Measurements from ENCODE around the gene APP.

APP gene

DNA sequence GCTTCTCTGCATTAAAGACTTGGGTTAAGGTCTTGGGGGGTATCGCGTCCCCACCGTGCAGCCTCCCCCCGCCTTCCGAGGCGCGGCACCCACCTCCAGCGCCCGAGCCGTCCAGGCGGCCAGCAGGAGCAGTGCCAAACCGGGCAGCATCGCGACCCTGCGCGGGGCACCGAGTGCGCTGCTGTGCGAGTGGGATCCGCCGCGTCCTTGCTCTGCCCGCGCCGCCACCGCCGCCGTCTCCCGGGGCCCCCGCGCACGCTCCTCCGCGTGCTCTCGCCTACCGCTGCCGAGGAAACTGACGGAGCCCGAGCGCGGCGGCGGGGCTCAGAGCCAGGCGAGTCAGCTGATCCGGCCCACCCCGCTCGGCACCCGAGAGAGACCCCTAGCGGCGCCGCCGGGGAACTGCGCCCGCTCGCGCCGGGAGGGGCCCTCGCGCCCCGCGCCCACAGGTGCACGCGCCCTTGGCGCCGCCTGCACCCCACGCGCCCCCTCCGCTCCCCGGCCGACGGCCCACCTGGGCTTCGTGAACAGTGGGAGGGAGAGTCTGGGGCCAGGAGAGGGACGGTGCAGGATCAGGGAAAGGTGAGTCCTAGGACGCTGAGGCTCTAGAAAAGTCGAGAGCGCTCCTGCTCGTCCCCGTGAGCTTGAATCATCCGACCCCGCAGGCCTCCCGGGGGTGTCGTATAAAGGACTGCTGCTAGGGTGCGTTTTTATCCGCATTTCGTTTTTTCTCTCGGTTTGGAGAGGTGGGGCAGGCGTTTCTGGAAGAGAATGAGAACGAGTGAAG is at the start of gene APP:
TSS of gene APP (minus strand) at position 300 of the 787 bp plus-strand sequence. CDS start at position 150, 150 bp downstream.
- FAIRE-seq: no peak

DNA sequence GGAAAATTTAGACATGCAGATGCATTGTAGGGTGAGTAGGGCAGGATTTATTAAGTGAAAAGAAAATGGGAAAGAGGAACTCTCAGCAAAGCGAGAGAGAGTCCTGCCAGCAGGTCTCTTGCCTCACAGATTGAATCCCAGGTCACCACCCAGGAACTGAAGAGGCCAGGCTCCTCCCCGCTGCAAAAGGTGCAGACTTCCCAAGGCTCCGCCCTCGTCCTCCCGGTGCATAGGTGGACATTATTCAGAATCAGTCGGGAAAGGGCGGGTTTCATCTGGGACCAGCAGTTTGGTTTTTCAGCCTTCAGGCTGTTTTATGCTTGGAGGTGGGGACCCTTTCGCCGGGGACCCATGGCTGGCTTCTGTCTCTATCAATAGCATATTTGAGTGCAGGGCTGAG is 41.6 kb upstream of the APP start:
- FAIRE-seq: no peak

DNA sequence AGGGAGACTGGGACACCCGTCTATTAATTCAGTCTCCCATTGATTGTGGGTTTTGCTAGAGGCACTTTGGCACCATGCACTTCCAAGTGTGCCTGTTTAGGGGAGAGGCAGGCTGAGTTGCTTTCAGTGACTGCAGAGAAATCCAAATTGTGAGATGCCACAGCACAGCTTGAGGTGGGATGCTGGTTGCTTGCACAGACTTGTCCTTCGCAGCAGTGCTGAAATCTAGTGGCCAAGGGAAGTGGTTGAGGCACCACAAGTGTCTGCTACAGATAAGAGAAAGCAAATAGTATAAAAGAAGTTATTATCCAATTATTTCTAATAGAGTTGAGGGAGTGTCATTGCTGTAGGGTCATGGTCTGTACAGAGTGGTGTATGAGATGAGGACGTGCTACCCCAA is 40.0 kb upstream of the APP start:
- no peak for FAIRE-seq

DNA sequence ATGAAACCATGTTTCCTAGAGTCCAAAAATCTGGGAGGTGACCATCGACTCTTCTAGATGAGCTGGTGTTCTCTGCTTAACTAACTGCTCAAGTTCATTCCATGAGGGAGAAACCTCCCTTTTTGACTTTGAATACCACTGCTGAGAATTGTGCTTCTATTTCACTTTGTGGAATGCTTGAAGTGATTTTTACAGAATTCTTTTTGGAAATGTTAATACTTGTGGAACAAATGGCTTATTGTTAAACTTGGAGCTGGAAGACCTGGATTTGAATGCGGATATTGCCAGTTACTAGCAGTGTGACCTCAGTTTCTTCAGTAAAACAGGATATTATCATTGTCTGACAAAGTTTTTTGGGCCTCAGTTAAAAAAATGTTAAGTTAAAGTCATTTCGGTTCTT is 36.5 kb upstream of the APP start:
- FAIRE-seq: no peak

DNA sequence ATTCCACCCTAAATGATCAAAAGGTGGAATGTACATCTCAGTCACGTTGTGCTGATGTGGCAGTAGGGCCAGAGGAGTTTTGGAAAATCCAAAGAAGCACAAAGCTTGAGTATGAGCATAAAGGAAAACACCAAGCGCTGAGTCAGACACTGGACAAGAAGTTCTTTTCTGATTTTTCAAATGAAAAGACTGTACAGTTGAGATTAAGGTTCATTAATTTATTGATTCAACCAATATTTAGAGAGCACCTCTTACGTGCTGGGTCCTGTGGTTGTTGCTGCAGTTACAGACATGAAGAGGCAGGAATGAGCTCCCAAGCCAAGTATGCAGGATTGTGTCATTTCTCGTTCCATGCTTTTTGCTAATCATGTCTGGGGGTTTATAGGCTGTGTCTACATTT is 28.9 kb upstream of the APP start:
- no peak for FAIRE-seq

DNA sequence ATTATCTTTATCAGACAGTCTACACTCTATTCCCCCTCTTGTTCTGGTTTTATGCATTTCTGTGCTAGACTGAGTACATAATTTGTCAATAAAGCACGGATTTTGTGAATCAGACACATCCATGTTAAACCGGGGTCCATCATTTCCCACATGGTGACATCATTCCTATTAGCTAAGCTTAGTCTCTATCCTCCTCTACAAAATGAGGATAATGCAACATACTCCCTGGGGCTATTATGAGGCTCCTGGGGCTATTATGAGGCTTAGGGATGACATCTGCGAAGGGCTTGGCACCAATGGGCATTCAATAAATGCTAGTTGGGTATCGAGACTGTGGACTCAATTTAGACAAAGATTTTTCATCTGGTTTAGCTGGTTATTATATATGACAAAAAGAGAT is 25.1 kb upstream of the APP start:
- FAIRE-seq: no peak

DNA sequence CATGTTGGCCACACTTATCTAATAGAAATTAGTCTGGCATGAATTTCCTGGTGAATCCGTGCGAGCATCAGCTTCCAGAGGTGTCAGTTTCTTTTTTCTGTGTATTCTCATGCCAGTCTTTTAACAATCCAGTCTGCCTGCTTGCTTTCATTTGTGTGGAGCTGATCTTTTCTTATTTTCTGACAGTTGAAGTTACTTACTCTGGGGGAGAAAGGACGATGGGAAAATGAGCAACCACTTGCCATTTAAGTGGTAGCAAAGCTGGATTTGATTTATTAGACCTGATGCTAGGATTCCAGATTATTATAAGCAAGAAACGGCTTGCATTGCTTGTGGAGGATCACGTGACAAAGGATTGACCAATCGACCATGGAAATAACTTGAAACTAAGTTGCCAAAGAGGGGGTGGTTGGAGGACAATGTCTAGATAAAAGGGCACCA is 24.3 kb upstream of the APP start:
- FAIRE-seq: no peak

DNA sequence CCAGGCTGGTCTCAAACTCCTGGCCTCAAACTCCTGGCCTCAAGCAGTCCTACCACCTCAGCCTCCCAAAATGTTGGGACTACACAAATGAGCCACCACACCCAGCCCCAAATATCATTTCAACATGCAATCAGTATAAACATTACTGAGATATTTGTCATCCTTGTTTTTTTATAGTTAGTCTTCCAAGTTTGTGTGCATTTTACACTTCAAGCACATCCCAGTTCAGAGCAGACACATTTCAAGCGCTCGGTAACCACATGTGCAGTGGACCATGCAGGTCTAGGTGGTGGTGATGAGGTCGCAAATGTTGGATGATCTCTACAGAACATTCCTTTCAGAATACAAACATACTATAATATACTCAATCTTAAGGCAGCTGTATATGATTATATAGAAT is 23.8 kb upstream of the APP start:
- FAIRE-seq: no peak

DNA sequence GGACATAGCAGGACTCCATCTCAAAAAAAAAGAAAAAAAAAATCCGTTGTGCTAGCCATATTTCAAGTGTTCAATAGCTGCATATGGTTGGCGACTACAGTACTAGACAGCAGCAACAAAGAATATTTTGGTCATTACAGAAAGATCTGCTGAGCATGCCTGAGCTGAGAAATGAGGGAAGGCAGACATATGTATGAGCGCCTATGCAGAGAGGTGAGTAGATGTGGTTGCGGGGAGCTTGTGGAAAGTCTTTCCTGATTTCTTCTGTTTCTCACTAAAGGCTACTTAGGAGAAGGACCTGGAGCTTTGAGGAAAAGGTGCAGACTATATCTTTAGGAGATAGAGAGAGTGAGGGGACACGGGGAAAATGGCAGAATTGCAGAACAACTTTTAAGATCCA is 21.0 kb upstream of the APP start:
- no peak for FAIRE-seq

DNA sequence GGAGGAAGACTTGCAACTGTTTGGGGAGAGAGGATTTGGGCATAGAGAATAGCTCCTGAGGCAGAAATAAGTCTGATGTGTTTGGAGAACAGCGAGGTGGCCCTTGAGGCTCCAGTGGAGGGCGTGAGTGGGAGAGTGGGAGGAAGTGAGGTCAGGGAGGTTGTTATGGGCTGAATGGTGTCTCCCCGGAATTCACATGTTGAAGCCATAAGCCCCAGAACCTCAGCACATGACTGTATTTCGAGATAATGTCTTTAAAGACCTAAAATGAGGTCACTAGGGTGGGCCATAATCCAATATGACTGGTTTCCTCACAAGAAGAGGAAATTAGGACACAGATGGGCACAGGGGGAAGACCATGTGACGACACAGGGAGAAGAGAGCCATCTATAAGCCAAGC is 17.9 kb upstream of the APP start:
- no peak for FAIRE-seq

DNA sequence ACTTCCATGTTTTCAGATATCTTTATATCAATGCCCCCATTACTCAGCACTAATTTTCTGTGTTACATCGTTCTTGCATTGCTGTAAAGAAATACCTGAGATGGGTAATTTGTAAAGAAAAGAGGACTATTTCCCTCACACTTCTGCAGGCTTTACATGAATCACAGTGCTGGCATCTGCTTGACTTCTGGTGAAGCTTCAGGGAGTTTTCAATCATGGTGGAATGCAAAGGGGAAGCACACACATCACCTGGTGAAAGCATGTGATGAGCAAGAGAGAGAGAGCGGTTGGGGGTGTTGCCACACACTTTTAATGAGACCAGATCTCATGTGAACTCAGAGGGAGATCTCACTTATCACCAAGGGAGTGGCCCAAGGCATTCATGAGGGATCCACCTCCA is 14.9 kb upstream of the APP start:
- FAIRE-seq: no peak

DNA sequence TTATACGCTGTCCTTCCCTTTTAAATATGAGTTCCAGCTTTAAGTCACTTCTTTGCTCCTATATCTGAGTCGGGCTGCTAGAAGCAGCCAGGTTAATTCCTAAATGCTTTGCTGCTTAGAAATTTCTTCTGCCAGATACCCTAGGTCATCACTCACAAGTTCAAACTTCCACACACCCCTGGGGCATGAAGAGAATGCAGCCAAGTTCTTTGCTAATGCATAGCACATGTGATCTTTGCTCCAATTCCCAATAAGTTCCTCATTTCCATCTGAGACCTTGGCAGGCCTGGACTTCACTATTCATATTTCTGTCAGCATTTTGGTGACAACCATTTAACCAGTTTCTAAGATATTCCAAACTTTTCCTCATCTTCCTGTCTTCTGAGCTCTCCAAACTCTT is 14.5 kb upstream of the APP start:
- no peak for FAIRE-seq

DNA sequence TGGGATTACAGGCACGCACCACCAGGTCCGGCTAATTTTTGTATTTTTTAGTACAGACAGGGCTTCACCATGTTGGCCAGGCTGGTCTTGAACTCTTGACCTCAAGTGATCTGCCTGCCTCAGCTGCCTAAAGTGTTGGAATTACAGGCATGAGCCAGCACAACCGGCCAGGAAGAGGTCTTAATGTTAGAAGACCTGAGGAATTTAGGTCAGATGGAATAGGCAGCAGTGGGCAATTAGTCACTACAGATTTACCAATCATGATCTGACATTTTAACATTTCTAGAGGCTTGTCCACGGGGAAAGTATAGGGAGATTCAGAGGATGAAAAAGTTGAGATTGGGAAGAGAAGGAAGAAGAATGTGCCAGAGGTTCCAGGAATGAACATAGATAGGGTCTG is 8.9 kb upstream of the APP start:
- FAIRE-seq: no peak

DNA sequence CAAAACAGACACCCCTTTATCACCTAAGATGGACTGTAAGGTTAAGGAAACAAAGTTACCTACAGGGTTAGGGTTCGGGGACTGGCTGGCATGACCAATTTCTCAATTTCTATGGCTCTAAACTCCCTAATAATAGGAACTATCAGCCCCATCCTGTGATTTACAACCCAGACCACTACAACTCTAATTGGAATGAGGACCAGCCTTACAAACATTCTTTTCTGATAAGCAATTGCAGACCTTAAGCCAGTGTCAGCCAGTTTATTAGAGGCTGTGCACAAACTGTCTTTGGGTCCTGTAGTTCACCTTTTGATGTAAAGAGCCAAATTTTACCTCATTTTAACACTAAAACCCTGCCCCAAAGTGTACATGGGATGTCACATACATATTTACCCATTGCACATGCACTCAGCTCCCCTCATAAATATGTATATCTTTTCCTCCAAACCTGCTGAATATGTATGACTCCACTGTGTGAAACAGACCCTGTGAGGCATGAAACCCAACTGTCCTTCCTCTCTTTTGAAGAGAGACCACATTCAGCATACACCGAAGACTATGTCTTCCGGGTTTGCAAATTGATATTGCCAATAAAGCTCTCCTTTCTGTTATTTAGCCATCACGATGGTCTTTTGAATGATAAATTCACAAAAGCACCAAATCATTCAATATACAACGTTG is 7.3 kb upstream of the APP start:
- no peak for FAIRE-seq

DNA sequence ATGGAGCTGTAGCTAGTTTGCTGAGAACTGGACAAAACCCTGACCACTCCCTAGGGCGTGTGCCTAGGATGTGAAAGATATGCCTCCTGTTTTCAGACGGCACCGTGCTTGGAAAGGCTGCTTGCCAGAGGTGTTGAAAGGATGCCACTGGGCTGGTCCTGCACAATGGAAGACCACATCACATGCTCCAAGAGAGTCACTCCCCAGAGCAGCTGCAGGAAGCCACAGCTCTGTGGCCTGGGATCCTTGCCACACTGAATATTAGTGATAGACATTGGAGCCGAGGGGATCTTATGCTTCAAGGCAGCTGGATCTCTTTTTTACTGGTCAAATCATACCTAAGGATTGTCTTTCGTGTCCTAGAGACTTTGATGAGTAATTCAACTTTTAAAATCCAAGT is 6.6 kb upstream of the APP start:
- no peak for FAIRE-seq

DNA sequence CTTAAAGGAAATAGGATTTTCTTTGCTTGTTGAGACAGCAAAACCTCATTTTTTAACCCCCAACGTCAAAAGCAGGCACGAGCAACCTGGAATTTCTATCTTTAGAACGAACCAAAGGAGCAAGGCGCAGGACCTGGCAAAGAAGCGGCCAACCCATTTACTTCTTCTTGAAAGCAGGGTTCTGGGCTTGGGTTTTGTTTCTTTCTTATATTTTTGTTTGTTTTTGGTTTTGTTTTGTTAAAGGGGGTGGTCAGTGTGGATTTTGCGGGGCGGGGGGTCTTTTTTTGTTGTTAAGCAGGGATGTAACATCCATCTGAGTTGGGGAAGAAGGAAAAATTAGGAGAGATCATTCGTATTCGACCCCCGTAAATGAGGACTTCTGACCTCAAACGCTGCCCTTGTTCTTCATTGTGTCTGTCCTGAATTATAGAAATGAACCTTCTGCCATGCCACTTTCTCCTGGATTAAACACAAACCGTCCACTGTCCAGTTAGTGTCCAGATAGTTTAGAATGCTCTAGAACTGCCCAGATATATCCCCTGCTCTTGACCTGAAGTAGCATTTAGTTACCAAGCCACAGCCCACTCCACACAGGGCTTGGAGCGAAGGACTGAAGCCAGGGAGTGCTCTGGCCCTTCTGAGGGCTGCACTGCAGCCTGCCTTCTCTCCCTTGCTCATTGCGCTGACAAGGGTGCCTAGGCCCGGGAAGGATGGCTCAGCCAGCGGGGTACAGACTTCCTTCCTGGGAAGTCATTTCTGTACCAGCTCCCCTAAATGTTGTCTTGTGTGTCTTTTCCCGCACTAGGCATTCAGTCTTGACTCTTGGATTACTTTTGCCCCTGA is 909 bp upstream of the APP start:
- no peak for FAIRE-seq

DNA sequence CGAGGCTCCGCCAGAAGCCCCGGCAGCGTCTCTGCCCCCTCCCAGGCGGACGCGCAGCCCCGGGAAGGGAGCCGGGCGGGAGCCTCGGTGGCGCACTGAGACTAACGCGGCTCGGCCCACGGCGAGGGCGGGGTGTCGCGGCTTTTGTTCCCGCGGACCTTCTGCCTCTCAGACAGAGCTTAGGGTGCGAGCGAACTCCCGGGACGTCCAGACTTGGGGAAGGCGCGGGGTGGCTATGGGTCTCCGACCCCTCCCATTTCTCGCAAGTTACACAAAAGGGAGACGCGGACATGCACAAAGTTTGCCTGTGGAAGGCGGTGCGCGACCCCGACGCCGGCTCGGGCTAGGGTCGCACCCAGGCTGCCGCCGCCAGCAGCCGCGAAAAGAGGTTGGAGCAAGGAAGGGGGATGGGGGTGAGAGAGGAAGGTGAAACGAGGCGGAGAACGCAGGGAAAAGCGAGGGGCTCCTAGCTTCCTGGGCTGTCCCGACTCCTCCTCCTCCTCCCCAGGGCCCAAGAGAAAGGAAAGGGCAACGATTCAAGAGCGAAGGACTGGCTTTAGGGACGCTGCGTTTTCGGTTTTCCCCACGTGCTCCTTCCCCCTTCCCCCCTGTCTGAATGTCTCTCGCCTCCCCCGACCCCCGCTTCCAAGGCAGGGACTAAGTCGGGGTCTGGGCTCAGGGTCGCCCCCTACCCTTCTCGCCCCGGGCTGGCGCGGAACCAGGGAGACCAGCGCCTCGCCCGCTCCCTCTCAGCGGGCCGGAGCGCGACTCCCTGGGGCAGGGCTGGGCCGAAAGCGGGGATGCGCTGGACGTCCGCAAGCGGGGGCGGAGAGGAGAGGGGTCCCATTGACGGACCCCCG is 729 bp downstream of the APP start:
- FAIRE-seq: no peak

DNA sequence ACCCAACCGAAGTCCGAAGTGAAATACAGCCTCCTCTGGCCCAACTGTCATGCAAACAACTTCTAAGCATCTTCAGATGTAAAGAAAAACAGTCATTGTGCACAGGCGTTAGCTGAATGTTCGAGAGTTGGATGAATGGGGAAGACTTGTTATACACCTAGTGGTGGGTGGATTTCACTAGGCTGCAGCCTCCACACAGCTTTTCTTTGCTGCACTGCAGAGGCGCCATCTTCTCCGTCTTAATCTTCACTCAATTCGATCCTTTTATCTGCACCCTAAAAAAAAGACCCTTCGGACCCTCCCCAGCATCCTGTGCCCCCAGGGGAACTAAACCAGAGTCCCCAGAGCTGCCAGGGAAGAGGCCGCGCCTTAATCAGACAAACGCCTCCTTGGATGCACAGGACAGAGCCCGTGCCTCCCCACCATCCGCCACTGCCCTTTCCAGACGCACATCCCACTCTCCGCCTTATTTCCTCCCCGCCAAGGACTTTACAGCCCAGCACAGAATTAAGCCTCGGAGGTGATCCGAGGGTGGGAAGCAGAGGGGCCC is 1.4 kb downstream of the APP start:
- FAIRE-seq: no peak

DNA sequence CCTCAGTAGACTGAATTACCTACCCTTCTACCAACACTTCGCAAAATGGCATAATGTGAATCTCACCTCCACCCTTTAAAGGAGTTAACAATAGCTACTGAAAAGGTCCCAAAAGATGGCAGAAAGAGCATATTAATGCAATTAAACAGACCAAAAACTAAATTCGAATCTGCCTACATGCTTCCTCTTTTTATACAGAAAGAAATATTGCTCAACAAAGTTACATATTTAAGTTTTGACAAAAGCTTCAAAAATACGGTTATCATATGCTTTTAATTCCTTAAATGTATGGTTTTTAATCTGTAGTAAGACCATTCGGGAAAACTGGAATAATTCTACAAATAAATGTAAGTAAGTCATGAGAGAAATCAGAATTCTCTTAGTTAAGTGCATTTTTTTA is 2.2 kb downstream of the APP start:
- FAIRE-seq: no peak

DNA sequence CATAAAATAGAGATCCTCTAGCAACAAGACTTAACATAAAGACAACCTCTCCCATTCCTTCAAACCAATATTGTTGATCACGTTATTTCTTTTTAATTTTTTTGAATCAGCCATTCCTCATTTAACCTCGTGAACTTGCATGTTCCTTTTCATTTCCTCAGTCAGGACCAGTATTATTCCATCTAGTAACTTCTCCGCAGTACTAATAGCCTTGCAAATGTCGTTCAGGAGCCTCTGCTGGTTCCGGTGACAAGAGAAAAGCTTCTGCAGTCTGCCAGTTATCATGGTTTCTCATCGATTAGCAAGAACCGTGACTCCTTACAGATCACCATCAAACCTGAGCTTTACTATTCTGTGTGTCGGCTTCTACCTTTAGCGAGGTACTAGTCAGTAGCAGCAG is 3.0 kb downstream of the APP start:
- no peak for FAIRE-seq

DNA sequence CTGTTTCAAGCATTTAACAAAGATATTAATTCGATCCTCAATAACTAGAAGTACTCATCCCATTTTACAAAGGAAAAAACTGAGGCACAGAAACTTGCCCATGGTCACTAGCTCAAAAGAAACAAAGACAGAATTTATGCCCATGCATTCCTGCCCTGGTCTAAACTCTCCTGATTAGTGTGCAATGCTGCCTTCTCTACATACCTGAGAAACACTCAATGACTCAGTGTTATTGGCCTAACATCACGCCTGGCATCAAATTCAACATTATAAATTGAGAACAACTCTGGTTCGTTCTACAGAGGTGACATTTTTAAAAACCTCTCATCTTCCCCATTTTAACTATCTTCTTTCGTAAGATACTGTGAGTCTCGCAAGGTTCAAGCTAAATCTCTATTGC is 5.2 kb downstream of the APP start:
- no peak for FAIRE-seq

DNA sequence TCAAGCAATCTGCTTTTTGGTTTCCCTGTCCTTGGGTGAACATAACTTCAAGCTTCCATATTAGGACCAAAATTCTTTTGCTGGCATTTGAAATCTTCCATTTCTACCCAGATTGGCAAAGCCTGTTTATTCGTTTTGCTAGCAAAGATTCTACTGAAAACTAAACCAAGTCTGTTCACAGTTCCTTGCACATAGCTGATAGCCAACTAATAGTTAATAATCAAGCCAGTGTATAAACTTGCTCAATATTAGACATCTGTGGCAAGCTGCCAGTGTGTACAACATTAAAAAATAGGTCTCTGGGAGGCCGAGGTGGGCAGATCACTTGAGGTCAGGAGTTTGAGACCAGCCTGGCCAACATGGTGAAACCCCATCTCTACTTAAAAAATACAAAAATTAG is 6.3 kb downstream of the APP start:
- no peak for FAIRE-seq

Measured in endometrium (tissue), 2 donors.